Erythroblast (primary cell): ENCODE data around the gene CTIF.

Experiments
- DNase-seq, 2 experiments: peaks; one replicate each; lab custom pipeline; 2025; lab: John Stamatoyannopoulos, UW
- GATA1 ChIP-seq: IDR thresholded peaks from 2 replicates; pipeline ENCODE4 v1.6.1; 2011; ENCODE audit warnings: low read depth, mild to moderate bottlenecking, control low read depth, low read length, moderate library complexity
- POLR2A ChIP-seq: IDR thresholded peaks from 2 replicates; pipeline ENCODE4 v1.6.1; 2011; ENCODE audit warnings: mild to moderate bottlenecking, low read length

Gene CTIF

GRCh38 chr18:48602759-48603390 lies 64.0 kb downstream of the CTIF start:
- DNase-seq = no peak
- TF ChIP-seq GATA1 (no peak), POLR2A (no peak)

DNA sequence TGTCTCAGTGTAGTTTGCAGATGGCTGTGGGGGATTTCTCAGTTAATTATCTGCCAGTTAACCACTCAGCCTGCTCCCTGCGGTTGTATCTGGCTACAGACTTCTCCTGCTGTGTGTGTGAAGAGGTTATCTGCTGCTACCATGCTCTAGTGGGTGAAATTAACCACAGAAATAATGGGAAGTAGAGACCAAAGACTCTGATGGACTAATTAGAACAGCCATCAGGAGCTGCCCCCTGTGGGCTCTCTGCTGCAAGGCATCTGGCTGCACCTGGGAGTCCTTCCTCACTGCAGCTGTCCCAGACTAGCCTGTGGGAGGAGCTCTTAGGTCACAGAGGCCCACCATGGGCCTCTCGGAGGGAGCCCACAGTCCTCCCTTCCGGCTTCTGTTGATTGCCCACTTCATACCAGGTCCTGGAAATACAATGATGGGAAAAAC lies 66.6 kb downstream of the CTIF start:
- TF ChIP-seq POLR2A (no peak), GATA1 (no peak)

GRCh38 chr18:48607056-48607984 lies 68.5 kb downstream of the CTIF start:
- no peak for TF ChIP-seq POLR2A
- TF ChIP-seq GATA1 = no peak
- no peak for DNase-seq

More for the DNA sequence above, 66.6 kb downstream of the CTIF start:
- peak; percentile 61 to 83 for DNase-seq

- no peak for DNase-seq
- TF ChIP-seq POLR2A (no peak), GATA1 (no peak)
Measured at GRCh38 chr18:48608581-48608980, 69.8 kb downstream of the CTIF start.

DNA sequence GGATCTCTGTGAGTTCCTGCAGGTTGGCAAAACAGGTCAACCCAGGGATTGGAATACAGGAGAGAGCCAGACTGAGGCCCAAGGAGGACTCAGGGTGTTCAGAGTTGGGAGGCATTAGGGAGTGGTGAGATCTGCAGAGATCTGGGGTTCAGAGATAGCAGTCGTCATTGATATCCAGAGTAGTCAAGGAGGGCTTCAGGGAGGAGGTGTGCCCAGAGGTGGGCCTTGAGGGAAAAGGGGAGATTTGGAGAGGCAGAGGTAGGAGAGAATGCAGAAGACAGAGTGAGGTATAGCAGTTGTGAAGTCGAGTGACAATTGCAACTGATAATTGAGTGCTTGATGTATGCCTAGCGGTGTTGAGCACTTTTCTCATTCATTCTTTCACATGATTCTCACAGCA lies 70.3 kb downstream of the CTIF start:
- no peak for TF ChIP-seq POLR2A
- no peak for TF ChIP-seq GATA1
- DNase-seq = no peak

- no peak for DNase-seq
- TF ChIP-seq POLR2A (no peak), GATA1 (no peak)
Measured at GRCh38 chr18:48609820-48610815, 71.3 kb downstream of the CTIF start.

GRCh38 chr18:48611203-48611602 lies 72.4 kb downstream of the CTIF start:
- TF ChIP-seq GATA1 (no peak), POLR2A (no peak)
- DNase-seq = no peak

DNA sequence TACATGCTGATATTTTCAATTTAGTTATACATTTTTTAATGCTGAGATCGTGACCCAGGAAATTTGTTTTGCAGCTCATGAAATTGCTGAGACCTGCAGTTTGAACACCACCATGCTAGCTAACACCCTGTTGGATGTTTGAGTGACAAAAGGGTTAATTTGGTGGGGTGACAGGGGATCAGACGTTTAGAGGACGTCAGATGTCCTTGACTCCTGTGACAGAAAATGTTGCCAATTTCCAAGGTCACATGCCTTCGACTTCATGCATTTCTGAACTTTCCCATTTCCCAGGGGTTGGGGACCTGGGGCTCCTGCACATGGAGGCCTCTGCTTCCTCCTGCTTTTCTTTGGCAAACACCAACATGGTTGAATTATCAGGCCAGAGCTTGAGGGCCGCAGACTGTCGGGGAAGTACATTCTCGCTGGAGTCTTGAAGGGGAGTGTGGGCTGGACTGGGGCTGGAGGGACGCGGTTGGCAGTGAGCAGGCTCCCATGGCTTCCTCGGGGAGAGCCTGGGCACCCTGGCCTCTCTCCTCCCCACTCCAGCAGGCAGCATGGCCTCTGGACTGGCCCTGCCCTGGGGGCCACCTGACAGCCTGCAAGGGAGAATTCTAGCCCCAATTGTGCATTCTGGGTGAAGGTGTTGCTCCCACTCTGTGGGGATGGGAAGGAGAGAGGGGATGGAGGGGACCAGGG lies 73.1 kb downstream of the CTIF start:
- DNase-seq = no peak
- no peak for TF ChIP-seq GATA1
- no peak for TF ChIP-seq POLR2A

DNA sequence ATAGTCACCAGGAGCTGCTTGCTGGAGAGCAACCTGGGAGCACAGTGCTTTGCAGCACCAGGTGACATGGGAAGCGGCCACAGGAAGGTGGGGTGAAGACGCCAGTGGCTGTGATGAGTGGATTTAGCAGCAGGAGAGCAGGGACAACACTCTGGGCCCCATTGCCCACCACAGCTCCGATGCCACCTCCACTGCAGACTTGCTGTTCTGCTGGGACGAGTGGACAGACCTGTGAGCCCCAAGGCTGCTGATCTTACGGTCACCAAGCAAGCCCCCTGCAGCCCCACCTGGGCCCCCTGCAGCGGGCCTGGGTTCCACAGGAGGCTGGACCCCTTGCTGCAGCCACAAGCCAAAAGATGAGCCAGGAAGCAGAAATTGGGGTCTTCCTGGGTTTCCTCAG lies 73.7 kb downstream of the CTIF start:
- no peak for DNase-seq
- no peak for TF ChIP-seq POLR2A
- no peak for TF ChIP-seq GATA1

GRCh38 chr18:48612917-48613316 lies 74.1 kb downstream of the CTIF start:
- TF ChIP-seq POLR2A (no peak), GATA1 (no peak)
- DNase-seq = no peak

DNA sequence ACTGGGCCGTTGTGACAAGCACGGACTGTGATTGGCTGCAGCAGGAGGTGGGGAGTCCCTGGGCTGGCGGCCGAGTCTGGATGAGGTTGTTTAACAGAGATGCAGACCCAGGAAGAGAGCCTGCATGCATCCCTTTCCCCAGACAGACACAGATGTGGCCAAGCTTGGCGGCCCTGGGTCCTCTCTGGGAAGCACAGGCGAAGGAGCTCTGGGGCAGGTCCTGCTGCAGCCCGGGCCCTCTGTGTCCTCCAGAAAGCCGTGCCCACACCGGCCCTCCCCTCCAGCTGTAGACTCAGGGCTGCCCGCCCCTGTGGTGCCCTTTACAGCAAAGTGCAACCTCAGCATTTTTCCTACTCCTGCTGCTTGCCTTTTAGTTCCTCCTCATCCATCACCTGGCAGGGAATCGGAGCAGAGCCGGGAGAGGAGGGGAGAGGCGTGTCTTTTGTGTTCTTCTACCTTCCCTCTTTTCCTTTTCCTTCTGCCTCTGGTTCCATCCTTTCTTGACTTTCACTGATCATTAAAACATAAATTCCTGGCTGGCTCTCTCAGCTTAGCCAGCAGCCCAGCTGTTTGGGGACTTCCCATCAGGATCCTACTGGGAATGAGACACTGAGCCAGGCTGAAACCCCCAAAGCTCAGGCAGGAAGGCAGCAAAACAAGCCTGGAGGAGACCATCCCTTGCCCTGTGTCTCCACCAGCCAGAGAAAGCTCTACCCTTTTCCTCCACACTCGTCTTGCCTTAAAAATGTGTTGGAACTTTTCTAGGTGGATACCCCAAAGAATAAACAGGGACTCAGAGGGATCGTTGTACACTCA lies 75.0 kb downstream of the CTIF start:
- TF ChIP-seq GATA1 (no peak), POLR2A (no peak)
- DNase-seq = no peak

DNA sequence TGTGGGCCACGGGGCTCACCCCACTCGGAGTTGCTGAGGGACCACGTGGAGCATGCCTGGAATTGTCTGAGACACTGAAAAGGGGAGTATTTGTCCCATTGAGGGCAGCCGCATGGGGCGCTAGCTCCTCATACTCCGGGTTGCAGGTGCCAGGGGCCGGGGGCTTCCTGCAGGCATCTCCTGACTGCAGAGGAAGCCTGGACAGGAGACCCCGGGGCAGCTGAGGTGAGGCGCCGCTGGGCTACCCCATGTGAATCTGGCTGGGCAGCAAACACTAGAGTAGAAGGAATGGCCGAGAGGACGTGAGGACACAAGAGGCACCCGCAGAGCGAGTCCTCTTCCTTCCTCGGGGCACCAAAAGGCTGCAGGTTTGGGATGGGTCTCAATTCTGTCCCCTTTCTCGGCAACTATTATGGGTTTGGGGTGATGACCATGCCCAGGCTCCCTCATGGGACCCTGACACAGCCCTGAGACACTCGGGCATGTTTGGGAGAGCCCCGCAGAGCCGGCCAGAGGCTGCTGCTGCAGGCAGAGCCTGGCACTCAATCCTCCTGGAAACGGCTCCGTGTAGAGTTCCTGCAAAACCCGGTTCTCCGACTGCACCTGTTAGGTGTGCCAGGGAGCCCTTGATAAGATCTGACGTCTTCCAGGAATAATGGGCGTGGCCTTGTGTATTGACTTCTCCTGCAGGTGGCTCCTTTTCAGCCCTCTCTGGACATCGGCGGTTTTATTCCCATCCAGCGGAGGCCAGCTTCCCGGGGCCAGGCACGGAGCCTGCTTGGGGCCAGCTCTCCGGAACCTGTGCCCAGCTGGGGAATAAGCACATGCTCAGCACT lies 77.0 kb downstream of the CTIF start:
- no peak for TF ChIP-seq POLR2A
- TF ChIP-seq GATA1 = no peak
- DNase-seq = no peak
